H1 (cell line): ENCODE measurements around the gene FRMD4B. TPM values are rescaled to one million over a fixed set of nuclear protein-coding genes. Genes with fewer than 3 reads are reported as not detected.

Source experiments
- RXRA ChIP-seq: IDR thresholded peaks from 2 replicates; pipeline ENCODE4 v1.6.1; 2011; ENCODE audit warnings: low read depth, mild to moderate bottlenecking, low read length, moderate library complexity; ENCODE audit not compliant: insufficient read depth
- polyA plus RNA-seq, 7 experiments: library from polyadenylated mRNA; depleted of rRNA in 3 of 7; stranded (reverse) in 5 of 7; unstranded in 2 of 7; fragments of >200 nt in 5 of 7; fragments of 200-250 nt in 2 of 7; gene quantifications; 1 replicate in 5 of 7; 2 replicates in 1 of 7; 4 replicates in 1 of 7; pipeline versions ENCODE4 v1.2.1 to v1.2.3, GENCODE V29; 2011 to 2013; ENCODE audit warnings: missing spikeins in 2 of 7, mixed read lengths in 2 of 7
- total RNA-seq: library from RNA; stranded (reverse); fragmentation: NEBNext Ultra II Directional; extraction: Animal tissue kit (Norgen Biotek cat#: 25700); gene quantifications from 2 replicates; pipeline ENCODE4 v1.2.1, GENCODE V29; 2021
- TF ChIP-seq, protein P1 (sequence below): fragments of 300-600 bp; sonication (generic); IDR thresholded peaks from 2 replicates; pipeline ENCODE4 v1.7.1; 2012; ENCODE audit warnings: low read length, moderate library complexity, mild to moderate bottlenecking, inconsistent platforms; ENCODE audit not compliant: insufficient replicate concordance

FRMD4B gene
- total and polyA plus RNA-seq, 2 of the 8 experiments (the other 6 are each of a cell fraction or from before 2014, with no cell fraction given) = 2.7 to 7.2 TPM

DNA sequence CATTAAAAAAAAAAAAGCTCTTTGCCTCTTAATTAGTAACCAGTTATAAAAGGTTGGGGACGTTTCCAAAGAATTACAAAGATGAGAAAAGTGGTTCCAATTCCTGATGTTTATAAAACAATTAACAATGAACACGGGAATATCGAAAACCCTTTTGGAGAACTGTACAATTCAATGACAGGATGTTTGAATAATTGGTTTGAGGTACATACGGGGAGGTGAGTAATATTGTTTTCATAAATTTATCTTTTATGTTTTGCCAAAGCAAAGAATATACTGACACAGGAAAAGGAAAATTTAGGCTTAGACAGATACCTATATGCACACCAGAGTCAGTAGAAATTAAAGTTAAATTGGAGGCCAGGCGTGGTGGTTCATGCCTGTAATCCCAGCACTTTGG lies 168.9 kb downstream of the FRMD4B start (continued):
- TF ChIP-seq, protein P1, sequence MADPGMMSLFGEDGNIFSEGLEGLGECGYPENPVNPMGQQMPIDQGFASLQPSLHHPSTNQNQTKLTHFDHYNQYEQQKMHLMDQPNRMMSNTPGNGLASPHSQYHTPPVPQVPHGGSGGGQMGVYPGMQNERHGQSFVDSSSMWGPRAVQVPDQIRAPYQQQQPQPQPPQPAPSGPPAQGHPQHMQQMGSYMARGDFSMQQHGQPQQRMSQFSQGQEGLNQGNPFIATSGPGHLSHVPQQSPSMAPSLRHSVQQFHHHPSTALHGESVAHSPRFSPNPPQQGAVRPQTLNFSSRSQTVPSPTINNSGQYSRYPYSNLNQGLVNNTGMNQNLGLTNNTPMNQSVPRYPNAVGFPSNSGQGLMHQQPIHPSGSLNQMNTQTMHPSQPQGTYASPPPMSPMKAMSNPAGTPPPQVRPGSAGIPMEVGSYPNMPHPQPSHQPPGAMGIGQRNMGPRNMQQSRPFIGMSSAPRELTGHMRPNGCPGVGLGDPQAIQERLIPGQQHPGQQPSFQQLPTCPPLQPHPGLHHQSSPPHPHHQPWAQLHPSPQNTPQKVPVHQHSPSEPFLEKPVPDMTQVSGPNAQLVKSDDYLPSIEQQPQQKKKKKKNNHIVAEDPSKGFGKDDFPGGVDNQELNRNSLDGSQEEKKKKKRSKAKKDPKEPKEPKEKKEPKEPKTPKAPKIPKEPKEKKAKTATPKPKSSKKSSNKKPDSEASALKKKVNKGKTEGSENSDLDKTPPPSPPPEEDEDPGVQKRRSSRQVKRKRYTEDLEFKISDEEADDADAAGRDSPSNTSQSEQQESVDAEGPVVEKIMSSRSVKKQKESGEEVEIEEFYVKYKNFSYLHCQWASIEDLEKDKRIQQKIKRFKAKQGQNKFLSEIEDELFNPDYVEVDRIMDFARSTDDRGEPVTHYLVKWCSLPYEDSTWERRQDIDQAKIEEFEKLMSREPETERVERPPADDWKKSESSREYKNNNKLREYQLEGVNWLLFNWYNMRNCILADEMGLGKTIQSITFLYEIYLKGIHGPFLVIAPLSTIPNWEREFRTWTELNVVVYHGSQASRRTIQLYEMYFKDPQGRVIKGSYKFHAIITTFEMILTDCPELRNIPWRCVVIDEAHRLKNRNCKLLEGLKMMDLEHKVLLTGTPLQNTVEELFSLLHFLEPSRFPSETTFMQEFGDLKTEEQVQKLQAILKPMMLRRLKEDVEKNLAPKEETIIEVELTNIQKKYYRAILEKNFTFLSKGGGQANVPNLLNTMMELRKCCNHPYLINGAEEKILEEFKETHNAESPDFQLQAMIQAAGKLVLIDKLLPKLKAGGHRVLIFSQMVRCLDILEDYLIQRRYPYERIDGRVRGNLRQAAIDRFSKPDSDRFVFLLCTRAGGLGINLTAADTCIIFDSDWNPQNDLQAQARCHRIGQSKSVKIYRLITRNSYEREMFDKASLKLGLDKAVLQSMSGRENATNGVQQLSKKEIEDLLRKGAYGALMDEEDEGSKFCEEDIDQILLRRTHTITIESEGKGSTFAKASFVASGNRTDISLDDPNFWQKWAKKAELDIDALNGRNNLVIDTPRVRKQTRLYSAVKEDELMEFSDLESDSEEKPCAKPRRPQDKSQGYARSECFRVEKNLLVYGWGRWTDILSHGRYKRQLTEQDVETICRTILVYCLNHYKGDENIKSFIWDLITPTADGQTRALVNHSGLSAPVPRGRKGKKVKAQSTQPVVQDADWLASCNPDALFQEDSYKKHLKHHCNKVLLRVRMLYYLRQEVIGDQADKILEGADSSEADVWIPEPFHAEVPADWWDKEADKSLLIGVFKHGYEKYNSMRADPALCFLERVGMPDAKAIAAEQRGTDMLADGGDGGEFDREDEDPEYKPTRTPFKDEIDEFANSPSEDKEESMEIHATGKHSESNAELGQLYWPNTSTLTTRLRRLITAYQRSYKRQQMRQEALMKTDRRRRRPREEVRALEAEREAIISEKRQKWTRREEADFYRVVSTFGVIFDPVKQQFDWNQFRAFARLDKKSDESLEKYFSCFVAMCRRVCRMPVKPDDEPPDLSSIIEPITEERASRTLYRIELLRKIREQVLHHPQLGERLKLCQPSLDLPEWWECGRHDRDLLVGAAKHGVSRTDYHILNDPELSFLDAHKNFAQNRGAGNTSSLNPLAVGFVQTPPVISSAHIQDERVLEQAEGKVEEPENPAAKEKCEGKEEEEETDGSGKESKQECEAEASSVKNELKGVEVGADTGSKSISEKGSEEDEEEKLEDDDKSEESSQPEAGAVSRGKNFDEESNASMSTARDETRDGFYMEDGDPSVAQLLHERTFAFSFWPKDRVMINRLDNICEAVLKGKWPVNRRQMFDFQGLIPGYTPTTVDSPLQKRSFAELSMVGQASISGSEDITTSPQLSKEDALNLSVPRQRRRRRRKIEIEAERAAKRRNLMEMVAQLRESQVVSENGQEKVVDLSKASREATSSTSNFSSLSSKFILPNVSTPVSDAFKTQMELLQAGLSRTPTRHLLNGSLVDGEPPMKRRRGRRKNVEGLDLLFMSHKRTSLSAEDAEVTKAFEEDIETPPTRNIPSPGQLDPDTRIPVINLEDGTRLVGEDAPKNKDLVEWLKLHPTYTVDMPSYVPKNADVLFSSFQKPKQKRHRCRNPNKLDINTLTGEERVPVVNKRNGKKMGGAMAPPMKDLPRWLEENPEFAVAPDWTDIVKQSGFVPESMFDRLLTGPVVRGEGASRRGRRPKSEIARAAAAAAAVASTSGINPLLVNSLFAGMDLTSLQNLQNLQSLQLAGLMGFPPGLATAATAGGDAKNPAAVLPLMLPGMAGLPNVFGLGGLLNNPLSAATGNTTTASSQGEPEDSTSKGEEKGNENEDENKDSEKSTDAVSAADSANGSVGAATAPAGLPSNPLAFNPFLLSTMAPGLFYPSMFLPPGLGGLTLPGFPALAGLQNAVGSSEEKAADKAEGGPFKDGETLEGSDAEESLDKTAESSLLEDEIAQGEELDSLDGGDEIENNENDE = no peak
- TF ChIP-seq RXRA = no peak
- TF ChIP-seq, all 59 proteins: peak for 0
